HCT116 (cell line): Measurements from ENCODE around the gene PSME1. TPM values are rescaled to one million over a fixed set of nuclear protein-coding genes. Genes with fewer than 3 reads are reported as not detected.

Experiments used
- ATAC-seq: fragments of 200-7000 bp; cut with Tn5 transposase; 2 replicates; pipeline ENCODE4 v1.9.1; 2020; ENCODE audit warnings: mild to moderate bottlenecking, moderate library complexity
- BruUV-seq: library from RNA; stranded (reverse); fragments of 400-500 nt; replicated peaks from 2 replicates; lab custom pipeline; 2021; lab: Mats Ljungman, UMichigan
- CTCF ChIA-PET: fragments of 300-600 bp; sonication (Branson Sonifier 250); formaldehyde crosslinking; loops from one replicate; lab custom pipeline; 2021; ENCODE audit warnings: antibody characterized with exemption; lab: Charles Lee
- POLR2A ChIA-PET: fragments of 300-600, 350-600 bp; sonication (Branson Sonifier 250); formaldehyde crosslinking; loops from one replicate; lab custom pipeline; 2021; ENCODE audit warnings: antibody characterized with exemption; lab: Charles Lee
- RAD21 ChIA-PET, 2 experiments: fragments of 300-600 bp; sonication (Branson Sonifier 250); formaldehyde crosslinking; loops; one replicate each; lab custom pipeline; 2023; ENCODE audit warnings: low total read pairs in 2 of 2; ENCODE audit not compliant: uncharacterized antibody in 2 of 2, unreplicated experiment in 2 of 2, low non-redundant PET in 1 of 2; lab: Charles Lee
- DNase-seq: peaks from one replicate; pipeline ENCODE4 v3.0.0-alpha.2; 2010; ENCODE audit warnings: low read depth, low spot score
- H2AFZ ChIP-seq: fragments of 200-600 bp; shearing (Covaris generic), sonication (generic); 2 replicates; pipeline ENCODE4 v1.6.1; 2017; ENCODE audit warnings: low read depth, mixed run types, mixed read lengths, antibody characterized with exemption, low read length; ENCODE audit not compliant: poor library complexity, severe bottlenecking
- H3K27ac ChIP-seq: 2 replicates; pipeline ENCODE4 v1.5.1; 2012; ENCODE audit warnings: low read depth, low read length
- H3K27me3 ChIP-seq: fragments of 200-600 bp; sonication (generic); 2 replicates; pipeline ENCODE4 v1.6.1; 2016; ENCODE audit warnings: mixed run types, low read length, mixed read lengths; ENCODE audit not compliant: insufficient read depth
- H3K36me3 ChIP-seq, 2 experiments: fragments of 200-500 bp in 1 of 2; fragments of 200-600 bp in 1 of 2; sonication (Bioruptor generic) in 1 of 2; sonication (generic) in 1 of 2; 2 replicates each; pipeline versions ENCODE4 v1.5.1 to v1.6.1; 2014 to 2016; ENCODE audit warnings: low read length in 2 of 2, inconsistent platforms in 1 of 2, mixed read lengths in 1 of 2, mixed run types in 1 of 2; ENCODE audit not compliant: insufficient read depth in 2 of 2, control insufficient read depth in 1 of 2
- H3K4me1 ChIP-seq, 2 experiments: fragments of 200-600 bp in 1 of 2; sonication (generic) in 1 of 2; 2 replicates each; pipeline versions ENCODE4 v1.5.1 to v1.6.1; 2012 to 2017; ENCODE audit warnings: low read length in 2 of 2, inconsistent platforms in 1 of 2, mild to moderate bottlenecking in 1 of 2, mixed read lengths in 1 of 2, mixed run types in 1 of 2, moderate library complexity in 1 of 2; ENCODE audit not compliant: insufficient read depth in 2 of 2, control insufficient read depth in 1 of 2
- H3K4me2 ChIP-seq: fragments of 200-600 bp; sonication (generic); 2 replicates; pipeline ENCODE4 v1.6.1; 2017; ENCODE audit warnings: mixed run types, low read length, mixed read lengths
- H3K4me3 ChIP-seq, 2 experiments: fragments of 200-600 bp in 1 of 2; sonication (generic) in 1 of 2; replicated peaks in 1 of 2; 2 replicates each; pipeline ENCODE4 v1.5.1; 2011 to 2016; ENCODE audit warnings: low read length in 2 of 2, control low read depth in 1 of 2, low read depth in 1 of 2, mild to moderate bottlenecking in 1 of 2, mixed read lengths in 1 of 2, mixed run types in 1 of 2
- H3K79me2 ChIP-seq: fragments of 200-600 bp; sonication (generic); 2 replicates; pipeline ENCODE4 v1.6.1; 2017; ENCODE audit warnings: mild to moderate bottlenecking, mixed run types, low read length, moderate library complexity, mixed read lengths; ENCODE audit not compliant: insufficient read depth
- H3K9ac ChIP-seq: fragments of 200-600 bp; sonication (generic); 2 replicates; pipeline ENCODE4 v1.6.1; 2016; ENCODE audit warnings: low read length, mixed read lengths
- H3K9me2 ChIP-seq: fragments of 200-600 bp; sonication (generic), shearing (Covaris generic); 2 replicates; pipeline ENCODE4 v1.6.1; 2017; ENCODE audit warnings: mixed run types, mild to moderate bottlenecking, moderate library complexity; ENCODE audit not compliant: insufficient read depth
- H3K9me3 ChIP-seq, 2 experiments: fragments of 200-500 bp in 1 of 2; fragments of 200-600 bp in 1 of 2; sonication (Bioruptor generic) in 1 of 2; sonication (generic) in 1 of 2; 2 replicates each; pipeline ENCODE4 v1.6.1; 2014 to 2017; ENCODE audit warnings: low read length in 2 of 2, mixed read lengths in 2 of 2, inconsistent platforms in 1 of 2, low read depth in 1 of 2, mild to moderate bottlenecking in 1 of 2, mixed run types in 1 of 2, moderate library complexity in 1 of 2; ENCODE audit not compliant: control insufficient read depth in 1 of 2, insufficient read depth in 1 of 2
- H4K20me1 ChIP-seq: fragments of 200-600 bp; sonication (generic), shearing (Covaris generic); 2 replicates; pipeline ENCODE4 v1.6.1; 2017; ENCODE audit warnings: mixed run types, mild to moderate bottlenecking, moderate library complexity; ENCODE audit not compliant: insufficient read depth
- EGR1 ChIP-seq: IDR thresholded peaks from 2 replicates; pipeline ENCODE4 v1.6.1; 2012; ENCODE audit warnings: low read depth
- POLR2AphosphoS5 ChIP-seq: IDR thresholded peaks from 2 replicates; pipeline ENCODE4 v1.6.1; 2011; ENCODE audit warnings: mild to moderate bottlenecking, low read depth, low read length, moderate library complexity
- SRF ChIP-seq: IDR thresholded peaks from 2 replicates; pipeline ENCODE4 v1.6.1; 2012; ENCODE audit warnings: low read depth
- intact Hi-C: fragments of 100-400 bp; cut with micrococcal nuclease; formaldehyde crosslinking; loops from 2 replicates; pipeline ENCODE4 v1.10.0; 2022
- total RNA-seq: library from RNA; stranded (reverse); gene quantifications from one replicate; pipeline ENCODE4 v1.2.1, GENCODE V29; 2021; ENCODE audit not compliant: unreplicated experiment

Gene PSME1
- total RNA-seq, 1 experiment from 2014 or later: 174 TPM

DNA sequence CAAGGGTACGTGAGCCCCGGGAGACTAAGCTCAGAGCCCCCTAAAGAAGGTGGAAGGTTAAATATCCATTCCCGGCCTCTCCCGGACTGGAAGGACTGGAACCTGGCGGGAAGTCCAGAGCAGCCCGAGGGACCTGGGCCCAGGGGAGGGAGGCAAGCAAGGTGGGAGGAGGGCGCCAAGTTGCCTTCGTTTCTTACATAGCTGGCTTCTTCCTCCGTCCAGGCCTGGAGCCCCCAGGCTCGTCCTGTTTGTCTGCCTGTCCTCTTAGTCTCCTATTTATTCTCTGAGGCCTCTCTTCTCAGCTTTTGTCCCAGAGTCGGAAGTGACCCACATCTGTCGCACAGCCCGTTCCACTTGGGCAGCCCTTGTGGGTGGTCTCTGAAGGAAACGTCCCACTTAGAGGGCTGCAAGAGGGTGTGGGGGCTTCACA is 41.1 kb upstream of the PSME1 start:
- ChIA-PET RAD21 (interaction anchor here in 1 of 2 experiments (0.5 kb wide), 1 partner anchor 173 kb away, joined by 3 read pairs; no protein-coding TSS in a partner anchor), POLR2A (interaction anchor here (1.1 to 4.5 kb wide), 5 partner anchors 12 to 66 kb away, joined by 4 to 49 read pairs (median 8); partner anchors contain the start of genes DCAF11, IRF9 and NRL)
- Histone ChIP-seq H3K36me3 (no peaks in the 10 kb centered on the region), H3K9me3 (no peaks in the 10 kb centered on the region), H3K27me3 (no peaks in the 10 kb centered on the region), H3K4me3 (peak overlapping the region; percentile 94 to 96)
- TF ChIP-seq EGR1: no peak
- TF ChIP-seq, all 23 proteins: peak for 0
- BruUV-seq: no TSS peak
- Histone ChIP-seq H3K9ac (peak overlapping the region; percentile 84), H3K4me2 (peak overlapping the region; percentile 87), H3K9me2 (no peaks in the 10 kb centered on the region), H4K20me1 (no peaks in the 10 kb centered on the region), H3K79me2 (peaks cover 7% of the 10 kb centered on the region; the same call in 1 of the 2 replicates), H3K27ac (peak overlapping the region; percentile 87), H3K4me1 (peaks cover 15 to 22% of the 10 kb centered on the region in 2 experiments), H2AFZ (no peak overlapping the region)
- CTCF ChIA-PET: interaction anchor here (6.0 kb wide), 1 partner anchor 14 kb away, joined by 73 read pairs; no protein-coding TSS in a partner anchor
- no peak for DNase-seq
- no peak; the same call in 1 of the 2 replicates for ATAC-seq
- intact Hi-C loops: loop anchor here (1.0 to 10.0 kb wide), 2 partner anchors 19 to 110 kb away; partner anchors contain the start of genes DCAF11, DHRS4L2 and NRL

DNA sequence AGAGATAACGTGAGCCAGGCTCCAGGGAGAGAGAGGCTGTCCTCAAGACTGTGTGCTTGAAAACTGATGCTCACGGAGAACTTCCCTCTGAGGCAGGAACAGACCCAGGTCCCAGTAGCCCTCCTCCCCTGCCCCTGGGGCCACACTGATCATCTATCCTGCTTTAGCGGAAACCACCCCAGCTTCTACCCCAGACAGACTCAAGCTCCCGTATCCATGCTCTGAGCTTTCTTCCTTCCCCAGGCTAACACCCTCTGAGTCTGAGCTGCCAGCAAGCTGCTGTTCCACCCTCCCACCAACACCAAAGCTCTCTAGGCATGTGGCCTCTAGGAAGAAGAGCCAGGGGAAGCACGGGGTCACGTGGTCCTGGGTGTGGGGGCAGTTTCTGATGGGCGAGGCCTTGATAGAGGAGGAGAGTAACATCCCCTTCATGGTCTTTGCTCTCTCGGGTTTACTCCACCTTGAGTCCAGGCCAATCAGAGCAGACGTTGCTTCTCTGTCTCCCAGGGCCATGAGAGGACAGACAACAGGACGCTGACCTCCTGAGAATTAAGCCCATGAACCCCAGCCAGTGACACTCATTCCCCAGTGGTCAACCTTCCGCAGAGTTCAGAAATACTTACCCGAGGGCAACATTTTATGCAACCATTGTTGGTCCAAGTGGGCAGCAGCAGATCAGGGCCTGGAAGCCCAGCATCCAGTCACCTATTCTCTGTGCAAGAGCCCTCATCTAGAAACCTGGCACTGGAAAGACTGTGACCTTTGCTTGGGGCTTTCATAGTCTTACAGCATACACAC is 40.5 kb upstream of the PSME1 start:
- BruUV-seq: no TSS peak
- TF ChIP-seq POLR2AphosphoS5: 0 out of 2 replicates have a peak, but pooled peaks have one; percentile 13
- no peak for TF ChIP-seq SRF
- H3K4me3 ChIP-seq: peak overlapping the region; percentile 94 to 96
- H3K36me3 ChIP-seq: no peaks in the 10 kb centered on the region
- H3K27me3 ChIP-seq: no peaks in the 10 kb centered on the region
- CTCF ChIA-PET: interaction anchor here (1.4 to 6.0 kb wide), 2 partner anchors 13 kb away, joined by 4 to 73 read pairs; no protein-coding TSS in a partner anchor
- H3K79me2 ChIP-seq: peaks cover 7% of the 10 kb centered on the region; the same call in 1 of the 2 replicates
- no peaks in the 10 kb centered on the region for H3K9me3 ChIP-seq
- ATAC-seq (no peak), DNase-seq (no peak)
- POLR2A ChIA-PET: interaction anchor here (1.1 to 4.5 kb wide), 4 partner anchors 12 to 65 kb away, joined by 4 to 49 read pairs (median 8); partner anchors contain the start of genes DCAF11, IRF9 and NRL
- H4K20me1 ChIP-seq: no peaks in the 10 kb centered on the region
- intact Hi-C loops: loop anchor here (10.0 kb wide), 1 partner anchor 111 kb away; the partner anchor contains the start of gene DHRS4L2
- H3K4me1 ChIP-seq: peaks cover 15 to 22% of the 10 kb centered on the region in 2 experiments
- H3K27ac ChIP-seq: peak overlapping the region; percentile 87
- H3K9me2 ChIP-seq: no peaks in the 10 kb centered on the region
- peak overlapping the region; percentile 84 for H3K9ac ChIP-seq
- H2AFZ ChIP-seq: no peak overlapping the region
- RAD21 ChIA-PET: interaction anchor here in 1 of 2 experiments (0.5 kb wide), 1 partner anchor 174 kb away, joined by 3 read pairs; no protein-coding TSS in a partner anchor
- peak overlapping the region; percentile 87 for H3K4me2 ChIP-seq
